ENCODE results near the gene POU6F2.

- no peak for TF ChIP-seq CTCF (IDR thresholded peaks at IDR 0.05)
- TF ChIP-seq POLR2AphosphoS5 (IDR thresholded peaks at IDR 0.05): no peak
Measured at GRCh38 chr7:39421251-39421650, 443.5 kb downstream of the POU6F2 start.
